ENCODE measurements around the gene ACAP2. TPM values are rescaled to one million over a fixed set of nuclear protein-coding genes. Genes with fewer than 3 reads are reported as not detected.

ACAP2 gene
- polyA plus RNA-seq, 3 donors, result 41.5 to 96.5 (median 71.6) TPM

DNA sequence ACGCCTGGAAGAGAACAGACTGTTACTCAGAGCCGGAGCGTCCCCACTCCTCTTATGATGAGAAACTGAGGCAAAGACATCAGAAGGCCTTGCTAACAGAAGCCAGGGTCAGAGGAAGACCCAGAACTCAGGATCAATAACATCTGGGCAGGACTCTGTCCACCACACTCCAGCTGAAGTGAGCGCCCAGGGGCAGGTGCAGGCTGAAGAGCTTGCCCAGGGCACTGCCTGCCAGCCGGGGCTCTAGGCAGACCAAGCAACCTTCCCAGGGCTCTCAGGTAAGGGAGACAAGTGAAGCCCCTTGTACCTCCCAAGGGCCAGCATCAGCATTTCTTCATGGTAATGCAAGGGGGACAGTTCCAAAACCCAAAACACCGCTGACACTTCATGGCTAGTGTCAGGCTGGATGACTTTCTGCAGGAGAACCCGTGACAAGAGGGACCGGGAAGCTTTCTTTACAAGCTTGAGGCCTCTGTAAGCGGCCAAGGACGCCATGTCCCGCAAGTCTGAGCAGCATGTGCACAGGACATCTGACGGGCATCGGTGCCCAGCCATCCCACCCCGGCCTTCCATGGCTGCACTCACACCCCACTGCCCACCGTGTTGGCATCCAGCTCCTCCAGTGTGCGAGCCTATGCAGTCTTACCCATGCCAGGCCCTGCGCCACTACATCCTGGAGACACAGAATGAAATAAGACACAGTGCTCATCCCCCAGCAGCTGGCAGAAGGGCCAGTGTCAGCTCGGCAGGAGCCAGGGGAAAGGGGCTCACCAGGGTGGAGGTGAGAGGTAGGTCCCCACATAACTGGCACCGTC, 186.0 kb downstream of the ACAP2 start:
- 94% methylated on average over 18 of the region's 19 CpGs for WGBS (ENCODE audit: insufficient coverage)

More for the DNA sequence above, 186.0 kb downstream of the ACAP2 start:
- H2AFZ ChIP-seq (ENCODE audit: insufficient read depth, low read depth, low read length, poor library complexity, severe bottlenecking), result no peak overlapping the region
- H3K4me1 ChIP-seq (ENCODE audit: control insufficient read depth in 1 of 2, insufficient read depth in 2 of 2, low read length in 2 of 2), result peaks cover 19 to 27% of the 10 kb centered on the region in 2 donors
- Mint-ChIP-seq H3K36me3 (peaks cover 9 to 12% of the 10 kb centered on the region in 2 donors), H3K4me1 (peaks cover 19% of the 10 kb centered on the region), H3K9me3 (no peaks in the 10 kb centered on the region), H3K27ac (no peak overlapping the region), H3K4me3 (no peak overlapping the region), H3K27me3 (ENCODE audit: low read depth in 3 of 3) (peaks cover 0 to 5% (median 2%) of the 10 kb centered on the region in 3 donors)
- peaks cover 0 to 7% of the 10 kb centered on the region in 2 donors for H3K36me3 ChIP-seq (replicated peaks in 1 of 2; ENCODE audit: control insufficient read depth in 1 of 2, insufficient read depth in 2 of 2, low read length in 2 of 2)
- no peaks in the 10 kb centered on the region for H3K27me3 ChIP-seq (ENCODE audit: control insufficient read depth in 2 of 2, insufficient read depth in 2 of 2, low read length in 2 of 2)
- no peak overlapping the region for H3K4me3 ChIP-seq (replicated peaks in 1 of 3; ENCODE audit: low read depth in 2 of 3, low read length in 3 of 3)
- H3K79me2 ChIP-seq (ENCODE audit: insufficient read depth, low read length), result peaks cover 18% of the 10 kb centered on the region
- H4K20me1 ChIP-seq (ENCODE audit: insufficient read depth, low read length), result peaks cover under 1% of the 10 kb centered on the region
- intact Hi-C loops (cut with micrococcal nuclease), result loop anchor here in 1 of 2 donors (10.0 kb wide), 1 partner anchor 152 kb away; no protein-coding TSS in a partner anchor
- no peak for DNase-seq
- H3K9me3 ChIP-seq (replicated peaks in 1 of 2; ENCODE audit: control insufficient read depth in 1 of 2, insufficient read depth in 1 of 2, low read length in 2 of 2), result no peaks in the 10 kb centered on the region
- no peak overlapping the region for H3K9ac ChIP-seq (ENCODE audit: insufficient read depth, low read length, poor library complexity, severe bottlenecking)
- H3K4me2 ChIP-seq (replicated peaks; ENCODE audit: extremely low read depth, low read length, poor library complexity, severe bottlenecking), result no peak overlapping the region
- TF ChIP-seq, protein P1, sequence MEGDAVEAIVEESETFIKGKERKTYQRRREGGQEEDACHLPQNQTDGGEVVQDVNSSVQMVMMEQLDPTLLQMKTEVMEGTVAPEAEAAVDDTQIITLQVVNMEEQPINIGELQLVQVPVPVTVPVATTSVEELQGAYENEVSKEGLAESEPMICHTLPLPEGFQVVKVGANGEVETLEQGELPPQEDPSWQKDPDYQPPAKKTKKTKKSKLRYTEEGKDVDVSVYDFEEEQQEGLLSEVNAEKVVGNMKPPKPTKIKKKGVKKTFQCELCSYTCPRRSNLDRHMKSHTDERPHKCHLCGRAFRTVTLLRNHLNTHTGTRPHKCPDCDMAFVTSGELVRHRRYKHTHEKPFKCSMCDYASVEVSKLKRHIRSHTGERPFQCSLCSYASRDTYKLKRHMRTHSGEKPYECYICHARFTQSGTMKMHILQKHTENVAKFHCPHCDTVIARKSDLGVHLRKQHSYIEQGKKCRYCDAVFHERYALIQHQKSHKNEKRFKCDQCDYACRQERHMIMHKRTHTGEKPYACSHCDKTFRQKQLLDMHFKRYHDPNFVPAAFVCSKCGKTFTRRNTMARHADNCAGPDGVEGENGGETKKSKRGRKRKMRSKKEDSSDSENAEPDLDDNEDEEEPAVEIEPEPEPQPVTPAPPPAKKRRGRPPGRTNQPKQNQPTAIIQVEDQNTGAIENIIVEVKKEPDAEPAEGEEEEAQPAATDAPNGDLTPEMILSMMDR (IDR thresholded peaks at IDR 0.05), result no peak
- no peak overlapping the region for H3K27ac ChIP-seq (ENCODE audit: low read depth in 1 of 2, low read length in 2 of 2)
